ENCODE measurements around the gene TRAPPC14.

The TRAPPC14 gene

DNA sequence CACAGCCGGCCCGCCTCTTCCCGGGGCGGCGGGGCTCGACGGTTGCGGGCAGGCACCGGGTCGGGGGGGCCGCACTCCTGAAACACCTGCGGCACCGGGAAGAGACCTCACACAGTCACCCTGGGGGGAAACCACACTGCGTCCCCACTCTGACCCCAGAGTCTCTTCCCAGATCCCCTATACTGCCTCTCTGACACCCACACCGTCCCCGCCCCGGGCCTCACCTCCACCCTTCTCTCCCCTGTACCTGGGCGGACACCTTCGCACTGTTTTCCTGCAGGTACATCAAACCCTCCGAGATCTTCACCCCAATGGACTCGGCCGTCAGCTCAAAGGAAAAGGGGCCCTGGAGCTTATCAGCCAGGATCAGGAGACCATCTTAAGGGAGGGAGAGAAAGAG, 13.3 kb upstream of the TRAPPC14 start:
- no peak for DNase-seq

DNA sequence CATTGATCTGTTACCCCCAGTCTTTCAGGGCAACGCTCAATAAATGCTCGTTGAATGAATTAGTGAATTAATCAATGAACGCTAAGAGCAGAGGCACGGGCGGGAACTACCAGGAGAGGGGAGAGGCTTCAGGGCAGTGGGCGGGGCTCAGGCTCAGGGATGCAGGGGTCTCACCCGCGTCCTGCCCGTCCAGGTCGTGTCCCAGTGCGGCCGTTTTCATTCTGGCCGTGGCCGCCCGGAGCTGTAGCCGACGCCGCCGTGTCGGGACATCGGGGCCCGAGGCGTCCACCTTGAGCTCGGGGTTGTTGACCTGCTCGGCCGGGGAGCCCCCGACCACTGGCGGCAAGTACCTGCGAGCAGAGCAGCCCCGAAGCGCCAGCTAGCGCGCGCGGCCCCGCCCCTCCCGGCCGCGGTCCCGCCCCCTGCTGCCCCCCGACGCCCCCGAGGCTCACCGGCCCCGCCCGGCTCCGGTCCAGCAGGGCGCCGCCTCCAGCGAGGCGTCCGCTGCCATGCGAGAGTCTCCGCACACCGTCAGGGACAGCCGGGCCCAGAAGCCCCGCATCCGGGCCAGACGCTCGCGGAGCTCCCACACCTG, 12.7 kb upstream of the TRAPPC14 start:
- peak; percentile 29 for DNase-seq

DNA sequence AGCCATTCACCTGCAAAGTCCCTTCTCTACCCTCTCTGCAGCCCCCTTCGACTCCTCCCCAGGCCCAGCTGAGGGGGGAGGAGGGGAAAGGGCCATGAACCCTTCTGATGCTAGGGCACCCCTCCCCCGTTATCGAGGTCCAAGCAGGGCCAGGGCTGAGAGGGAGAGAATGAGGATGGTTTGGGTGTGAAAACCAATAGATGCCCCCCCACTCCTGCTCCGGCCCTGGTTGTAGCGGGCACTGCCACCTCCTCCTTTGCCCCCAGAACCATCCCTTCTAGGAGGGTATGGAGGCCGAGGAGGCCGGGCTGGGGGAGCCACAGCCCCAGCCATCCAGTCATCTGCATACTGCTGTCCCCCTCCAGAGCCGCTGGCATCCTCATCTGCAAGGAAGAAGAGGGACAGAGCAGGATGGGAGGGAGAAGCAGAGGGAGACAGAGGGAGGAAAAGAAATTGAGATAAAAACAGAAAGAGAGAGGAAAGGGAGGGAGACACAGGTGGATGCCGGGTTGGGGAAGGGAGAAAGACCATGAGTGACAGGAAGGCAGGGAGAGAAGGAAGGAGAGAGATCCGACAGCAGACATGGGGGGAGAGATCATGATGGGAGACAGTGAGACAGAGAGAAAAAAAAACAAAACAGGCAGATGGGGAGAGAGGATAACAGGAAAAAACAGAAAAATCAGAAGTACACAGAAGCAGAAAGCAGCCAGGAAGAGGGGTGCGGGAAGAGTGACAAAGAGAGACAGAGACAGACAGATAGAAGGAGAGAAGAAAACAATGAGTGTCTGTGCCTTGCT, 11.8 kb upstream of the TRAPPC14 start:
- no peak for DNase-seq

DNA sequence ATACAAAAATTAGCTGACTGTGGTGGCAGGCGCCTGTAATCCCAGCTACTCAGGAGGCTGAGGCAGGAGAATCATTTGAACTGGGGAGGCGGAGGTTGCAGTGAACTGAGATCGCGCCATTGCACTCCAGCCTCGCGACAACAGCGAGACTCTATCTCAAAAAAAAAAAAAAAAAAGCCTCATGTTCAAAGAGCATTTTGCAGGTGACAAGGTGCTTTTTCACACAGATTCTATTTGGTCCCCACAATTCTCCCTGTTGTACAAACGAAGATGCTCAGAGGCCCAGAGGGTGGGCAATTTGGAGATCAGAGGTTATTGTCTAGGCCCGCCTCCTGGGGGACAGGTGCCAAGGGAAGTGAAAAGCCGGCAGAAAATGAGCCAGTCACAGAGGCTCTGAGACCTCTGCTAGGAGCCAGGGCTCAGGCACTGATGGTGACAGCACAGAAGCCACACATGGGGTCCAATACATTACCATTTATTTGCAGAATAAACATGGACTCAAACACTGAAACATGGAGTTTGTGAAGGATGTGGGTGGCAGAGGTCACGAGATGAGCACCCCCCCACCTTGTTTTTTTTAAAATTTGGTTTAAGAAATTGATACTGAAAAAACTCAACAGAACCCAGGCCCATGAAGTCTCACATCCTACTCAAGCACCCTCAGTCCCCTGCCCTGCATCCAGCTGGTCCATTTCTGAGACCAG, 10.8 kb upstream of the TRAPPC14 start:
- no peak for DNase-seq

DNA sequence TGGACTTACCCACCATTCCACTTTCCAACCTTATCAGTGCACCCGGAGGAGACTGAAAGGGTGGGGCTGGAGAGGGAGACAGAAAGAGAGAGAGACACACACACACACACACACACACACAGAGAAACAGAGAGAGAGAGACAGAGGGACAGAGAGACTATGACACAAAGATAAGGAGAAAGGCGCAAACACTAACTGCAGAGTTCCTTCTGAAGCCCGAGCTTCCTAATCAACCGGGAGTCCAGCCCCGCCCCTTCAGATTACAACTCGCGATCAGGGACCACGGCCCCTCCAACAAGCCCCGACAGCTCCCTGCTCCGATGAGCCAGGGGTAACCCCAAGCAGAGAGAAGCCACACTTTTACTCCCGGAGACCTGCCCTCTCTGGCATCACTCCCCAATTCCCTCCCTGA, 9.4 kb upstream of the TRAPPC14 start:
- DNase-seq = no peak

DNA sequence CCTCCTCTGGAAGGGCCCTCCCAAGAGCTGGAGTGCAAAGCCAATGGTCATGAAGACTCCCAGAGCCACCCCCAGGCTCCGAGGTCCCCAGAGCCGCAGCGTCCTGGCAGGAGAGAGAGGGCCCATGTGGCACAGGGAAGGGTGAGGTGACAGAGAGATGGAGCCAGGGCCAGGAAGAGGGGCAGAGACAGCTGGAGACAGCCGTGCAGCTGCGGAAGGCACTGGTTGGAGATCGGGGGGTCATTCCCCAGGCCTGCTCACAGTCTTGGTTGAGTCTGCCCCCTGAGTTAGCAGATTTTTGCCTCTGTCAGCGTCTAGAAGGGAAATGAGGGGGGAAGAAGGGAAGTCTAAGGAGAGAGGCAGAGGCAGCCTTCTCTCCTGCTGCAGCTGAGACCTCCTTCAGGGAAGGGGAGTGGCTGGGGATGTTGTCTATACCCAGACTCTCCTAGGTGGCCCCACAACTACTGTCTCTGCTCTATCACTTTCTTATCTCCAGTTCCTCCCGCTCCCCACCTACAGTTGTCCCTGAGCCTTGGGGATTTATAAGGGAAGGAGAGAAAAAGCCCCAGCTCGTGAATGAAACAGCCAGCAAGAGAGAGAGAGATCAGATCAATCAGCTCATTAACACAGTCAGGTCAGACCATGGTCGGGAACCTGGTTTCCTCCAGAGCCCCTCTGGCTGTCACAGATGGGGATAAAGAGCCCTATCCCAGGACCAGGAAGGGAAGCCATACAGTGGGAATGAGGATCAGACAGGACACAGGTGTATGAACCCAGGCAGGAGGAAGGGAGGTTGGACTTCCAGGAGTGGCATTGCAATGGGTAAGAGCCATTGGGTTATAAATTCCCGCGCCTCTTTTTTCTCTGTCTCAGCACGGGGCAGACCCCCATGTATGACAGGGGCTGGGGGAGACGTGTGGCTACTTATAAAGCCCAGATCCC, 8.7 kb upstream of the TRAPPC14 start:
- no peak for DNase-seq

DNA sequence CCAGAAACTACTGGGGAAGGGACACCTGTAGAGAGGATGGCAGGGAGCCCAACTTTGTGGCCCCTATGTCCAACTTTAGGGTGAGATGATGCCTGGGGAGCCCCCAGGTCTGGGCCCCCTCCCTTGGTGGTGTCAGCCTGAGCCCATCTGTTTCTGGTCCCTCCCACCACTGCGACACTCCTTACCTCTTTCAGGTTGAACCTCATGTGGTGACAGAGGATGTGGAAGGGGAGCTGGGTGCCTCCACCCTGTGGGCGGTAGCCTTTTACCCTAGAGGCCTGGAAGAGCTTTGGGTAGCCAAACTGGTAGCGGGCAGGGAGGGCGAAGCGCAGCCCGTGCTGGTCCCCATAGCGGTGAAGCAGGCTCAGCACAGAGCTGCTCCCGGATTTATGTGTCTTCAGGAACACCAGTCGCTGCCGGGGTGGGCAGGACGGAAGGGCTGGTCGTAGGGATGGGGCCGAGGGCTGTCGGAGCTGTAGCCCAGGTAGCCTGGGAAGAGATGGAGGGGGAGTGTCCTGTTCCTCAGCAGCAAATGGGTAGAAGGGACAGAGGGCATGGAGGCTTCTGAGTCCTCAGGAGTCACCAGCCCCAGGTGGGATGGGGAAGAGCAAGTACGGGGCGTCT, 7.9 kb upstream of the TRAPPC14 start:
- peak; percentile 42 for DNase-seq

DNA sequence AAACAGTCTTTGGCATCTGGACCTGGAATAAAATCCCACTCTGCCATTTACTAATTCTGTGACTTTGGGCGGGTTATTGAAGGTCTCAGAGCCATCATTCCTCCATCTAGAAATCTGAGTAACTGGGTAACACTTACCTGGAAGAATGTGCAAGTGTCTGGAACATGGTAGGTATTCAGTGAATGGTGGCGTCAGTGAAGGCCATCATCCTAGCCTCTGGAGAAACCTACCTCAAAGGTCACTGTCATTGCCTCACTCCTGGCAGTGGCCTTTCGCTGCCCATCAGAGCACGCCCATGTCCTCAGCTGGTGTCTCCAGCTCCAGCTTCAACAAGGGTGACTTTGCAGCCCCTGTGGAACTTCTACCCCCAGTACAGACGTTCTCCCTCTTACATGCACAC, 5.3 kb upstream of the TRAPPC14 start:
- DNase-seq = no peak

DNA sequence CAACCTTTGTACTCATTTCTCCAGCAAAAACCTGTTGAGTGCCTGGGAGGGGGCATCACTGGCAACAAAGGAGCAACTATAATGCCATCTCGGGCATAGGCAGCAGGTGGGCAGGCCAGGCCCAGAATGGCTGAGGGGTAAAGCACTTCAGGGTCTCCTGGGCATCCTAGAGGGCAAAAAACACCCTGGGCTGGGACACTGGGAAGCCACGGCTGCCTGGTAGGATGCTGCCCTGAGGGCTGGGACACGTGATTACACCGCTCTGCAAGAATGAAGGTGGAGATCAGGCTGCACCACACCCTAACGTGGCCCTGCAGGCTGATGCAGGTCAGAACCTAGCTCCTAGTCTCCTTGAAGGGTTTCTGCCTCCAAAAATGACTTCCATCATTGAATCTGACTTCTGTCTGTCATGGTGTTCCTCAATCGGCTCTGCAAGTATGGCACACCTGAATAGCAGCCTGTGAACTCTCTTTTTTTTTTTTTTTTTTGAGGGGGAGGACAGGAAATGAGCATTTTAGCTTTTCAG, 4.5 kb upstream of the TRAPPC14 start:
- DNase-seq = no peak

DNA sequence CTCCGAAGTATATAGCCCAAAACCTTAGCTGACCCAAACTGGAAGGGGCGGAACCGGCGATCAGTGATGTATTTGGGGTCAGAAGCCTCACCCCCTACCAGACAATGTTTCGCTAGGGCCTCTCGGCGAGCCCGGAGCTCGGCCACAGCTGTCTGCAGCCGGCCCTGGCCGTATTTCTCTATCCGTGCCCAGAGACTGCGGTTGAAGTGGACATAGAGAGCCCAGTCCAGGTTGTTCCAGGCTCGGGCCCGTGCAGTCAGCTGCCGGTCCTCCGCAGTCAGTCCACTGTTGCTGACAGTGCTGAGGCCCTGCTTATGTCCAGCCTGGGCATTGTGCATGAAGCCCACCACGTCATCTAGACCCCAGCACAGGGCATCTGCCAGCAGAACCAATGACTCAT, 1.5 kb upstream of the TRAPPC14 start:
- no peak for DNase-seq

DNA sequence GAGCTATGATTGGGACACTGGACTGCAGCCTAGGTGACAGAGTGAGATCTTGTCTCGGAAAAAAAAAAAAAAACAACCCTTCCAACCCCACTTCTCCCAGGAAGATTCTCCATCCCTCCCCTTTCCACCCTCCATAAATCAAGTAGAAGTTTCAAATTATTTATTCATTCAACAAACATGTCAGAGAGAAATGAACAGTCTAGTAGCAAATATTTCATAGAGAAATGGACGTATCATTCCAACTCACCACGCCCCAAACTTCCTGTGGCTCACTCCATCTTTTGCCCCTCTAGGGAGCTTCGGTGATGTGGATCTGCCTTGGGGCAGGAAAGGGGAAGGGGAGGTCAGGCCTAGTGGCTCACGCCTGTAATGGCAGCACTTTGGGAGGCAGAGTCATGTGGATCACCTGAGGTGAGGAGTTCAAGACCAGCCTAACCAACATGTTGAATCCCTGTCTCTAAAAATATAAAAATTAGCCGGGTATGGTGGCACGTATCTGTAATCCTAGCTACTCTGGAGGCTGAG, 638 bp upstream of the TRAPPC14 start:
- no peak for DNase-seq

DNA sequence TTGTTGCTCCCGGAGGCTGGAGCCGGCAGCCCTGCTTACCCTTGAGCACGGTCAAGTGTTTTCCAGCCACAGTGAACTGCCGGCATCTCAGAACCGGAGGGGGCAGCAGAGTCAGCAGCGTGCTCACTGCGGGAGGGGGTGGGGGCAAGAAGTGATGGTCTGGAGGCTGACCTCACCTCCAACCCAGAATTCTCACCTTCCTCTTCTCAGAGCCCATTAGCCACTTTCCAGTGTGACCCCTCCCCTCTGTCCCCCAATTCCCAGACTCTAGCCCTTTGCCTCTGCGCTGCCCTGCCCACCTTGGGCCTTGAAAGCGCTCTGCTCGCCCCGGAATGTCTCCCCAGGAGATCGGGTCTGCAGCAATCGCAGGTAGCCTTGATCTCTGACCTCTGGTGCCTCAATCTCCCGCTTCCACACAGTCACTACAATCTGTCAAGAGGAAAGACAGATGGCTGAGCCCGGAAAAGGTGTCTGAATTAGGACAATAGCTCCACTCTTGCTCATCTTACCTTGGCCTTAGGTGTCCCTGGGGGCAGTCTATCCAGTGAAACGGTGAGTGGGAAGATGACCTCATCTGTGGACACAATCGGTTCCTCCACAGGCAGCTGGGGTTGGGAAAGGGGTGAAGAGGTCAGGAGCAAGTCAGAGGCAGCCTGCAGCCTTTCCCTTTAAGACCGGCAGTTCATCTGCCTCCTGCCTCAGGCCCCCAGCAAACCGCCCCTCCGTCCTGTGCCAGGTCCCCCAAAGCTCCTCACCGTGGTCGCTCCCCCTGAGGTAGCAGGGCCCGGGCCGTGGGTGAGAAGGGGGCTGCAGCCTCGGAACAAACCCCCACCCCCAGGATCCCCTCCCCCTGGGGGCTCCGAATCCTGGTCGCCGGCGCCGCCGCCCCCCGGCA, 942 bp downstream of the TRAPPC14 start:
- no peak for DNase-seq

DNA sequence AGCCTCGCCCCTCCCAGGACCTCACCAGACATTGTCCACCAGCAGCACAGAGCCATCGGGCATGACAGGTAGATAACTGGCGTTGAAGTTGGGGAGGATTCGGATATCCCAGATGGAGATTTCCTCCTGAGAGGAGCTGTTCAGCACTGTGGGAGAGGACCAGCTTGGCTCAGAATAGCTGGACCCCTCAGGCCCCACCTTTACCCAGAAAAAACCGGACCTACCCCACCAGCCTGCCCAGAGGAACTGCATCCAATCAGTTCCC, 1.5 kb downstream of the TRAPPC14 start:
- DNase-seq = no peak

DNA sequence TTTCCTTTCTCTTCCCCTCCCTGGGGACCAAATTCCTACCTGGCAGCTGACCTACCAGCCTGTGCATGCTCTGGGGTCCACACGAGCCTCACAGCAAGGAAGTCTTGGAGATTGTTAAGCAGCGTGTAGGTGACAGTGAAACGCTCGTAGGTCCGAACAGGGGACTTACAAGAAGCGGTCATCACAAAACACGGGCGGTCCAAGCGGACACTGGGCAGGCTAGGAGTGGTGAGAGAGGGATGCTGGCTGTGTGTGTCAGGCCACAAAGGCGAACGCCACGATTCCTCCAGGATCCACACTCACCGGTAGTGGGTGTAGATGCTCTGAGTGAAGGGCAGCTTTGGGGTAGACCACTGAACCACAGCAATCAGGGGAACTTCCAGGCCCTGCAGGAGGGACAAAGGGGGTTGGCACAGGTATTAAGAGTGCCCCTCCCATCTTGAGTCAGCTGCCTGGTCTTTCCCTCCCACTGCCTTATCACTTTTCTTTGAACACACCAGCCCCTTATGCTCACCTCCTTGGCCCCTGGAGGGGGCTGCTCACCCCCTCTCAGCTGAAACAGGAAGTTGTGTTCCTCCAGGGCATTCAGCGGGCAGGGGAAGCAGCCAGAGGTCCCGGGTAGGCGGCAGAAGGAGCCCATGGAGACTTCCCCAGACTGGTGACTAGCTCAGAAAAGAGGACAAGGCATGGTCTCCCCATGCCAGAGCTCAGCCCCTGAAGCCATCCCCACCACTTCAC, 2.0 kb downstream of the TRAPPC14 start:
- DNase-seq = peak; percentile 35

DNA sequence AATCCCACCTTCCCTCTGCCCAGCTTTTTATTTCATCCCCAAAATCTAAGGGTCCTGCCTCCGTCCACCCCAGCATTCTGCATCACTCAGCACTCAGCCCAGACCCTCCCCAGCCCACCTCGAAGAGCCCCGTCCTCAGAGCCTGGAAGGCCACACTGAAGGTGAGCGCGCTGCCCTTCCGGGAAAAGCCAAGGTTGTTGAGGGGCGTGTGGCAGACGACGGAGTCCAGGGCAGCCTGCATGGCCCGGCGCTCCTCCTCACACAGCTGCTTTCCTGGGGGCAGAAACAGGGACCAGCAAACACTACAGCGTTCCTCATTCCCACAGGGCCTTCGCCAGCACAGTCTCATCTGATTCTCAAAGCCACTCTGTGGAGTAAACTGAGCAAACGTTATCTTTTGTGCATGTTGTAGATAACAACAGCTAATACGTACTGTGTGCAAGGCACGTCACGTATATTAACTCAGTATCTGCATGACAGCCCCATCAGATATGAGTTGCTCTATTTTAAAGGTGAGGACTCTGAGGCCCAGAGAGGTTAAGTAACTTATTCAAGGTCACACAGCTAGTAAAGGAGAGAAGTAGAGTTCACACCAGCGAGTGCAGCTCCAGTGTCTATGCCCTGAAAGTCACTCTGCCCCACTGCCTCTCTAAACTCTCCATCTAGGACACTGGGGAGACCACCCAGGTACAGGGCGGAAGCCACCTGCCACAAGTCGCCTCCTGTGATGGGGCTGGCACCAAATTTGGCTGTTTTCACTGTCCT, 2.8 kb downstream of the TRAPPC14 start:
- DNase-seq = no peak

DNA sequence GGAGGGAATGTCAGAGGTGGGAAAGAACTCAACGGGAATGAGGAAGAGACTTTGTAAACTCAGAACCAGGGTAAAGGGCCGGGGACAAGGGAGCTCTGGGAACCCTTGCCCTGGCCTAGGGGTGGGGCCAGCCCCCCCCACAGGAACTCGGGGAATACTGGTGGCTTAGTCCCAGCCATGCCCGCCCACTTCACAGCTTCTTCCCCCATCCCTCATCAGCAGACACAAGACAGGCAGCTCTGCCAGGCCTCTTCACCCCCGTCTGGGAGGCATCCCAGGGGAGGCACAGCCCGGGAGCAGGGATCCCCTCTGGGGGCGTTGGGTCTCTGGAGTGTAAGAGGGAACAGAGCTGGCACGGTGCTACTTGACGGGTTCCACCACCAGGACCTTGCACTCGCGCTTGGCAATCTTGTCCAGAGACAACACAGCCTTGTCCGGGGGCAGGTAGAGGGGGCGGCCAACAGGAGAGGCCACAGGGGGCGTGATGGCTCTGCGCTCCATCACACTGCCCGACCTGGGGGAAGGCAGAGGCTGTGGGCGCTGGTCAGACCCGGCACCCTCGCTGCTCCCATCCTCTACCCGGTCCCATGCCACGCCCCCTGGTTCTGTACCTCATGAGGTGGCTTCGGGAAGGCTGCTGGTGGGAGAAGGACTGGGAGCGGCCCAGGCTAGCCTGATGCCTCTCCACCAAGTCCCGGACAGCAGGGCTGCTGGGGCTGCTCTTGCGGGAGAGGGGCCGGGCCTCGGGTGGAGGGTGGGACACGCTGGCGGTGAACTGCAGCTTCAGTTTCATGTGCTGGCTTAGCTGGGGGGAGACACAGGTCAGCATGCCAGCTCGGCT, 3.7 kb downstream of the TRAPPC14 start:
- DNase-seq = no peak

DNA sequence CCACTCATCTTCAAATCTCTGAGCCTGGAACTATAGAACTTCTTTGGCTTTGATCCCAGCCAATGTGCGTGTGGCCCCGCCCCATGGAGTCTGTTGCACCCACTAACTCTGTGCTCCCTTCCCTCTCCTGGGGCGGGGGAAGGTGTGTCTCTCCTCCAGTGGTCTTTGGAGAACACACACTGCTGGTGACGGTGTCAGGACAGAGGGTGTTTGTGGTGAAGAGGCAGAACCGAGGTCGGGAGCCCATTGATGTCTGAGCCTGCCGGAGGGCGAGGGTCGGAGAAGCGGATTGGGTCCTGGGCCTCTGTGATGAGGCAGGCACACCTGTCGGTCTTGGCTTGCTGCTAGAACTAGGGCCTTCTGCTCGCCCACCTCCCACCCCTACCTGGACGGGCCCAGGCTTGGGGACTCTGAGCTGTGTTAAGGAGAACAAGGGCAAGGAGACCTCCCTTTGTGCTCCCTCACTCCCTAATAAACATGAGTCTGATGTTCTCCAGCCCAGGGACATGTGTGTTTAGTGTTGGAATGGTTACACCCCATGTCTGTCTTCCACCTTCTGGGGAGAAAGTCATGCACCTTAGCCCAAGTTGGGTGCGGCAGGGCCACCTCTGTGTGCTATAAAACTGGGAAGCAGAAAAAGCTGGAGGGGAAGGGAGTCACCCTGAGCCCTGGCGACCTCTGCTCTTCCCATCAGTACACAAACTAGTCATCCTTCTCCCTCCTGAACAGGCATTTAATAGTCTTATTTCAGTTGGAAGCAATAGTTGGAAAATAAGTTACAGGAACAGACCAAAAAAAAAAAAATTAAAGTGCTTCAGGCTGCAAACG, 4.6 kb downstream of the TRAPPC14 start:
- no peak for DNase-seq

All from CD4-positive, alpha-beta T cell treated with Interleukin-4 for 4 hours (primary cell).